SU-DHL-6 (cell line): ENCODE data around the gene APOB.

Experiments used
- H2AFZ ChIP-seq: fragments of 200-600 bp; sonication (generic); 2 replicates; pipeline ENCODE4 v1.6.1; 2014; ENCODE audit warnings: low read depth, mild to moderate bottlenecking, moderate library complexity, mixed read lengths, antibody characterized with exemption, low read length; ENCODE audit not compliant: severe bottlenecking
- H3F3A ChIP-seq: fragments of 200-600 bp; shearing (Covaris generic); 2 replicates; pipeline ENCODE4 v1.6.0; 2016; ENCODE audit warnings: antibody characterized with exemption, mild to moderate bottlenecking; ENCODE audit not compliant: insufficient read depth
- H3K27ac ChIP-seq: fragments of 200-600 bp; sonication (generic); 2 replicates; pipeline ENCODE4 v1.5.1; 2016; ENCODE audit warnings: low read depth, mild to moderate bottlenecking, low read length, moderate library complexity, mixed read lengths
- H3K27me3 ChIP-seq: fragments of 200-600 bp; sonication (generic), shearing (Covaris generic); 2 replicates; pipeline ENCODE4 v1.6.0; 2014; ENCODE audit warnings: mild to moderate bottlenecking, low read length
- H3K36me3 ChIP-seq: fragments of 200-600 bp; sonication (generic); 2 replicates; pipeline ENCODE4 v1.6.1; 2014; ENCODE audit warnings: mild to moderate bottlenecking, low read length, mixed read lengths
- H3K4me2 ChIP-seq: fragments of 300-600, 200-600 bp; shearing (Covaris generic), sonication (generic); 2 replicates; pipeline ENCODE4 v1.6.0; 2014; ENCODE audit warnings: low read length, low read depth, mild to moderate bottlenecking; ENCODE audit not compliant: poor library complexity, severe bottlenecking
- H3K4me3 ChIP-seq: fragments of 200-600 bp; sonication (generic); 2 replicates; pipeline ENCODE4 v1.5.1; 2014; ENCODE audit warnings: antibody characterized with exemption, low read length, mild to moderate bottlenecking, mixed read lengths; ENCODE audit not compliant: insufficient read depth, poor library complexity, severe bottlenecking
- H3K79me2 ChIP-seq: fragments of 200-600 bp; sonication (generic); 2 replicates; pipeline ENCODE4 v1.6.1; 2014; ENCODE audit warnings: mild to moderate bottlenecking, low read length, moderate library complexity; ENCODE audit not compliant: insufficient read depth
- H3K9ac ChIP-seq: fragments of 200-600 bp; sonication (generic); 2 replicates; pipeline ENCODE4 v1.7.0; 2014; ENCODE audit warnings: mild to moderate bottlenecking, low read length
- H3K9me2 ChIP-seq: fragments of 200-600 bp; sonication (generic); replicated peaks from 2 replicates; pipeline ENCODE4 v1.6.1; 2014; ENCODE audit warnings: low read length; ENCODE audit not compliant: insufficient read depth
- H3K9me3 ChIP-seq: fragments of 200-600 bp; sonication (generic); 2 replicates; pipeline ENCODE4 v1.6.1; 2014; ENCODE audit warnings: low read length, mixed read lengths; ENCODE audit not compliant: insufficient read depth
- H4K20me1 ChIP-seq: fragments of 200-600 bp; sonication (generic); 2 replicates; pipeline ENCODE4 v1.6.1; 2014; ENCODE audit warnings: low read depth, mild to moderate bottlenecking, antibody characterized with exemption, low read length, moderate library complexity, mixed read lengths
- EZH2phosphoT487 ChIP-seq: fragments of 200-600 bp; sonication (generic), shearing (Covaris generic); conservative IDR thresholded peaks from 2 replicates; pipeline ENCODE4 v1.6.1; 2018; ENCODE audit warnings: mild to moderate bottlenecking, antibody characterized with exemption, low read length, moderate library complexity, mixed read lengths
- TF ChIP-seq, protein P1 (sequence below): fragments of 200-600 bp; sonication (generic); IDR thresholded peaks from one replicate; pipeline ENCODE4 v1.5.1; 2017; ENCODE audit warnings: antibody characterized with exemption, mild to moderate bottlenecking, low read length, moderate library complexity; ENCODE audit not compliant: insufficient read depth, poor library complexity, severe bottlenecking

APOB gene

DNA sequence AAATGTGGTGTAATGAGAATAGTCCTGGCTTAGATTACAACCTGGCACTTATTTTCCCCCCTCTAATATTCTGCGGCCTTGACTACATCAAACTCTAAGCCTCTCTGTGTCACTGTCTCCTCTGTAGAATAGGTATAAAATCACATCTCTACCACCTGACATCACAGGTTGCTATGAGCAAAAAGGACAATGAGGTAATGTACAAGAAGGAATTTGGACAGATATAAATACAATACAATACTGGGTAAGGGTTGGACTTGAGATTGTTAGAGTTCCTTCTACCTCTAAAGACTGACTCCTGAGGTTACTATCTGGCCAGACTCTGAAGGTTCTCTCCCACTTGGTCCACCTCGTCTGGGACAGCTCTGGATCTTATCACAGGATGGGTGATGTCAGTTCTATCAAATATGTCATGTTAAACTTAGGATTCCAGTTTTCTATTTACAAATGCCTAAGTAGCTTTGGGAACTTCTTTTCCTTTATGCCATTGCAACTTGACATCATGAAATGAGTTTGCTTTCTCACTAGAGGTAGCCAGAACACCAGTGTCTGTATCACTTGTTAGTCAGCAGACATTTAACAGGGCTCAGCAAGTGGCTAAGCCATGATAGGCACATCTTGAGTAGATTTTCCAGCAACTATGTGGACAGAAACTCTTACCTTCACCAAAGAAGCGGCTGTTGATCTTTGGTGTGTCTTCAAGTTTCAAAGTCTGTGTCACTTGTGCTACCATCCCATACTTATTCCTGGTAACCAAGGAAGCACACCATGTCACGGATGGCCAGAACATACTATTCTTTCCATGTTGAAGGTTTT, 9.5 kb downstream of the APOB start:
- Histone ChIP-seq H3K27me3 (no peaks in the 10 kb centered on the region), H3K4me3 (no peak overlapping the region), H3K9ac (no peak overlapping the region), H3K9me2 (no peaks in the 10 kb centered on the region), H3K27ac (no peak overlapping the region), H2AFZ (no peak overlapping the region), H3K79me2 (no peaks in the 10 kb centered on the region), H3K4me2 (no peak overlapping the region), H4K20me1 (no peaks in the 10 kb centered on the region), H3K9me3 (no peaks in the 10 kb centered on the region), H3K36me3 (no peaks in the 10 kb centered on the region), H3F3A (no peaks in the 10 kb centered on the region)
- TF ChIP-seq, protein P1, sequence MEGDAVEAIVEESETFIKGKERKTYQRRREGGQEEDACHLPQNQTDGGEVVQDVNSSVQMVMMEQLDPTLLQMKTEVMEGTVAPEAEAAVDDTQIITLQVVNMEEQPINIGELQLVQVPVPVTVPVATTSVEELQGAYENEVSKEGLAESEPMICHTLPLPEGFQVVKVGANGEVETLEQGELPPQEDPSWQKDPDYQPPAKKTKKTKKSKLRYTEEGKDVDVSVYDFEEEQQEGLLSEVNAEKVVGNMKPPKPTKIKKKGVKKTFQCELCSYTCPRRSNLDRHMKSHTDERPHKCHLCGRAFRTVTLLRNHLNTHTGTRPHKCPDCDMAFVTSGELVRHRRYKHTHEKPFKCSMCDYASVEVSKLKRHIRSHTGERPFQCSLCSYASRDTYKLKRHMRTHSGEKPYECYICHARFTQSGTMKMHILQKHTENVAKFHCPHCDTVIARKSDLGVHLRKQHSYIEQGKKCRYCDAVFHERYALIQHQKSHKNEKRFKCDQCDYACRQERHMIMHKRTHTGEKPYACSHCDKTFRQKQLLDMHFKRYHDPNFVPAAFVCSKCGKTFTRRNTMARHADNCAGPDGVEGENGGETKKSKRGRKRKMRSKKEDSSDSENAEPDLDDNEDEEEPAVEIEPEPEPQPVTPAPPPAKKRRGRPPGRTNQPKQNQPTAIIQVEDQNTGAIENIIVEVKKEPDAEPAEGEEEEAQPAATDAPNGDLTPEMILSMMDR: no peak
- no peak for TF ChIP-seq EZH2phosphoT487

DNA sequence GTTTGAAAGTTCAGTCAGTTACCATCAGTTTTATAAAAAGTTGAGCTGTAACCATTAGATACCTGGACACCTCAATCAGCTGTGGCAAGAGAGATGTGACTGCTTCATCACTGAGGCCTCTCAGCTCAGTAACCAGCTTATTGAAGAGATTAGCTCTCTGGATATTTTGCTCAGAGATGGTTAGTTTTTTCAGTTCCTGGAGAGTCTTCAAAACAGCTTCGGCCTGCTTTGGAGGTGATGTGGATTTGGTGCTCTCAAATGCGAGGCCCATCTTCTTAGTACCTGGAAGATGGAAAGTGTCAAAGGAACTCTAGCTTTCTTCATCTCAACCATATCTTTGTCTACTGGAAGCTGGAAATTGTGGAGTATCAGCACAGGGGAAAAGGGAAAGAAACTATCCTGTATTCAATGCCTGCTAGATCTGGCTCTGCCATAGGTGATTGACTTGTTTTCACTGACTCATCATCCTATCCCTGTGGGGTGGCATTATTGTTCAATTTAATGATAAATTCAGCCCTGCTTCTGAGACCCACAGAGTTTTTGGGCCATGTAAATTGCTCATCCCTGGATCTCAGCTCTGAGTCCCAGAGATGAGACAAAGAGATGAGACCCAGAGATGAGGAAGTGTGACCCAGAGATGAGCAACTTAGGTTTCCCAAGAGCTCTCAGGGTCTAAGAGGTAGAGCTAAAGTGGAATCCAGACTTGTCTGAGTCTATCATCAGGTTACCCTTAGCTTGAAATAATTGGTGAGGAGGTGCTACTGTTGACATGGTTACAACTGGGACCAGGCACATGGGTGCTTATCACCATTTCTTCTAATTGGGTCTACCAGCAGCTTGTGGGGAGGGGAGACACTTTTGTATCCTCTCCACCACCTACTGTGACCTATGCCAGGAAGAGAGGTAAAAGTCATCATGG, 10.4 kb downstream of the APOB start:
- H3K27me3 ChIP-seq: no peaks in the 10 kb centered on the region
- no peaks in the 10 kb centered on the region for H3K9me3 ChIP-seq
- no peak overlapping the region for H3K9ac ChIP-seq
- H3F3A ChIP-seq: no peaks in the 10 kb centered on the region
- no peak overlapping the region for H2AFZ ChIP-seq
- H3K36me3 ChIP-seq: no peaks in the 10 kb centered on the region
- H3K79me2 ChIP-seq: no peaks in the 10 kb centered on the region
- H4K20me1 ChIP-seq: no peaks in the 10 kb centered on the region
- no peaks in the 10 kb centered on the region for H3K9me2 ChIP-seq
- H3K4me3 ChIP-seq: no peak overlapping the region
- TF ChIP-seq, protein P1: no peak
- TF ChIP-seq EZH2phosphoT487: no peak
- H3K27ac ChIP-seq: no peak overlapping the region
- no peak overlapping the region for H3K4me2 ChIP-seq

DNA sequence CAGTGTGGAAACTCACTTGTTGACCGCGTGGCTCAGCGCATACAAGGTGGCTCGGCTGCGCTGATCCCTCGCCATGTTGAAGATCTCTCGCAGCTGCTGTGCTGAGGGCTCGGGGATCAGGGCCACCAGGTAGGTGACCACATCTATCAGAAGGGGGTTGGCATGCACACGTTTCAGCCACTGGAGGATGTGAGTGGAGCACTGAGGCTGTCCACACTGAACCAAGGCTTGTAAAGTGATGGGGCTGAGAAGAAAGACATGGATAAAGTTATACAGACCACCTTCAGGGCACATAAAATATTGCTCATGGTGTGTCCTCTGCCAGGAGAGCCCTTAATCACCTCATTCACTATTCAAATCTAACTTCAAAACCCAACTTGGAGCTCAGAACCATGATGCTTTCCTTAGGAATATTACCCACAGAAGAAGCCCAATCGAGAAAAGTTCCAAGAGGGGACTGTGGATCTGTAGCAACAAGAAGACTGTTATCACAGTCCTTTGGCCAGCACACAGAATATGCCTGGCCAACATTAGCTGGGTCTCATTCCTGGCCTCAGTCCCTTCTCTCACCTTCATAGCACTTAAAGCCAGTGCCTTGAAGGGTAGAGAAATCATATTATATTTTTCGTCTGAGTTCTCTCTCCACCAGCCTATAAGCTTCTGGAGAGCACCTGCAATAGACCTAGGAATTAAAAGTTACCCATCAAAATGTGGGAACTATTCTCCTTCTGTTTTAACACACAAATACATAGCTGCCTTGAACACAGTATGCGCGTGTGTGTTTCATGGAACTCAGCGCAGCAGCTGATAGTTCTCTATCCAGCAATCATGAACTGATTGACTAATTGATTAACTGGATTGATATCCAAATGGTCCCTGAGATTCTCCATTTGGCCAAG, 11.3 kb downstream of the APOB start:
- H4K20me1 ChIP-seq: no peaks in the 10 kb centered on the region
- H3K9ac ChIP-seq: no peak overlapping the region
- no peak overlapping the region for H2AFZ ChIP-seq
- no peak overlapping the region for H3K27ac ChIP-seq
- TF ChIP-seq, protein P1: no peak
- no peak for TF ChIP-seq EZH2phosphoT487
- H3F3A ChIP-seq: no peaks in the 10 kb centered on the region
- no peaks in the 10 kb centered on the region for H3K27me3 ChIP-seq
- no peak overlapping the region for H3K4me2 ChIP-seq
- no peak overlapping the region for H3K4me3 ChIP-seq
- H3K79me2 ChIP-seq: no peaks in the 10 kb centered on the region
- H3K9me2 ChIP-seq: no peaks in the 10 kb centered on the region
- no peaks in the 10 kb centered on the region for H3K36me3 ChIP-seq
- no peaks in the 10 kb centered on the region for H3K9me3 ChIP-seq
